Endothelial cell (in vitro differentiated cells): ENCODE measurements around the gene RHOF. TPM values are rescaled to one million over a fixed set of nuclear protein-coding genes. Genes with fewer than 3 reads are reported as not detected.

ENCODE experiments used
- DNase-seq: peaks from one replicate; pipeline ENCODE4 v3.0.0; 2021; ENCODE audit warnings: low spot score
- H3K27ac Mint-ChIP-seq: one replicate; pipeline ENCODE4 v1.8.0; 2021; ENCODE audit warnings: mixed read lengths, inconsistent platforms; ENCODE audit not compliant: unreplicated experiment
- H3K27me3 Mint-ChIP-seq: one replicate; pipeline ENCODE4 v1.8.0; 2021; ENCODE audit warnings: mild to moderate bottlenecking, moderate library complexity, mixed read lengths, inconsistent platforms; ENCODE audit not compliant: unreplicated experiment
- H3K36me3 Mint-ChIP-seq: one replicate; pipeline ENCODE4 v1.8.0; 2021; ENCODE audit warnings: mild to moderate bottlenecking, low read depth, mixed read lengths, inconsistent platforms; ENCODE audit not compliant: unreplicated experiment
- H3K4me1 Mint-ChIP-seq: one replicate; pipeline ENCODE4 v1.8.0; 2021; ENCODE audit warnings: mild to moderate bottlenecking, mixed read lengths, inconsistent platforms; ENCODE audit not compliant: unreplicated experiment
- H3K4me3 Mint-ChIP-seq: one replicate; pipeline ENCODE4 v1.8.0; 2021; ENCODE audit warnings: mild to moderate bottlenecking, mixed read lengths, inconsistent platforms; ENCODE audit not compliant: unreplicated experiment
- H3K9me3 Mint-ChIP-seq: one replicate; pipeline ENCODE4 v1.8.0; 2021; ENCODE audit warnings: mixed read lengths, inconsistent platforms; ENCODE audit not compliant: unreplicated experiment
- total RNA-seq: library from RNA; stranded (reverse); fragmentation: NEBNext Ultra II Directional; extraction: Animal tissue kit (Norgen Biotek cat#: 25700); gene quantifications from one replicate; pipeline ENCODE4 v1.2.1, GENCODE V29; 2021; ENCODE audit not compliant: unreplicated experiment
- TF ChIP-seq, protein P1 (sequence below): fragments of 200-600 bp; sonication (generic); IDR thresholded peaks from one replicate; pipeline ENCODE4 v1.5.0; 2021; ENCODE audit warnings: antibody characterized with exemption; ENCODE audit not compliant: unreplicated experiment

Gene RHOF
- total RNA-seq, 1 donor from 2014 or later = 25.7 TPM

DNA sequence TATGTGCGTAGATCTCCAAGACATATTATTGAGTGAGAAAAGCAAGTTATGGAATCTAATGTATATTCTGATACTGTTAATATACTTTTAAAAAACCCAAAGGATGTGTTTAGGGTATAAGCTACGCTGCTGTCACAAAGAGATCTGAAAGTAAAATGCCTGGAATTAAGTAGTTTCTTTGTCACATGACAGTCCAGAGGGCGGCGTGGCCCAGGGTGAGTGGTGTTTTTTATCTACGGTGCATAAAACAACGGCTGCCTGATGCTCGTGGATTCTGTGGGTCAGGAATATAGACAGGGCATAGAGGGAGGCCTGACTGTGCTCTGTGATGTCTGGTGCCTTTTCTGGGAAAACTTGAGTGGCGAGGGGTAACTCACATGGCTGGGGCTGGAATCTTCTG is 59.6 kb downstream of the RHOF start:
- H3K4me3 Mint-ChIP-seq = no peak overlapping the region
- no peaks in the 10 kb centered on the region for H3K27me3 Mint-ChIP-seq
- no peaks in the 10 kb centered on the region for H3K4me1 Mint-ChIP-seq
- H3K36me3 Mint-ChIP-seq = no peaks in the 10 kb centered on the region
- H3K27ac Mint-ChIP-seq = no peak overlapping the region
- TF ChIP-seq, protein P1, sequence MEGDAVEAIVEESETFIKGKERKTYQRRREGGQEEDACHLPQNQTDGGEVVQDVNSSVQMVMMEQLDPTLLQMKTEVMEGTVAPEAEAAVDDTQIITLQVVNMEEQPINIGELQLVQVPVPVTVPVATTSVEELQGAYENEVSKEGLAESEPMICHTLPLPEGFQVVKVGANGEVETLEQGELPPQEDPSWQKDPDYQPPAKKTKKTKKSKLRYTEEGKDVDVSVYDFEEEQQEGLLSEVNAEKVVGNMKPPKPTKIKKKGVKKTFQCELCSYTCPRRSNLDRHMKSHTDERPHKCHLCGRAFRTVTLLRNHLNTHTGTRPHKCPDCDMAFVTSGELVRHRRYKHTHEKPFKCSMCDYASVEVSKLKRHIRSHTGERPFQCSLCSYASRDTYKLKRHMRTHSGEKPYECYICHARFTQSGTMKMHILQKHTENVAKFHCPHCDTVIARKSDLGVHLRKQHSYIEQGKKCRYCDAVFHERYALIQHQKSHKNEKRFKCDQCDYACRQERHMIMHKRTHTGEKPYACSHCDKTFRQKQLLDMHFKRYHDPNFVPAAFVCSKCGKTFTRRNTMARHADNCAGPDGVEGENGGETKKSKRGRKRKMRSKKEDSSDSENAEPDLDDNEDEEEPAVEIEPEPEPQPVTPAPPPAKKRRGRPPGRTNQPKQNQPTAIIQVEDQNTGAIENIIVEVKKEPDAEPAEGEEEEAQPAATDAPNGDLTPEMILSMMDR = no peak
- DNase-seq = no peak
- H3K9me3 Mint-ChIP-seq = no peaks in the 10 kb centered on the region

DNA sequence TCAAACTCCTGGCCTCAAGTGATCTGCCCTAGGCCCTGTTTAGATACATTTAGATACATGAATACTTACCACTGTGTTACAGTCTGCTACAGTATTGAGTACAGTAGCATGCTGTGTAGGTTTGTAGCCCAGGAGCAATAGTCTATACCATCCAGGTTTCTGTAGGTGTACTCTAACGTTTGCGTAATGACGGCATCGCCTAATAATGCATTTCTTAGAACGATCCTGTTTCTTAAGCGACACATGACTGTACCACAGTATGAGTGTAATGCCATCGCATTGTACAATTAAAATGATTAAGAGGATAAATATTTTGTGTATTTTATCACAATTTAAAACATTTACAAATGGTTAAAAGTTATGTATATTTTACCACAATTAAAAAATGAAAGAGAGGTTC is 62.0 kb downstream of the RHOF start:
- DNase-seq = no peak
- H3K4me1 Mint-ChIP-seq = no peaks in the 10 kb centered on the region
- H3K36me3 Mint-ChIP-seq = no peaks in the 10 kb centered on the region
- H3K4me3 Mint-ChIP-seq = no peak overlapping the region
- no peaks in the 10 kb centered on the region for H3K27me3 Mint-ChIP-seq
- TF ChIP-seq, protein P1 = no peak
- H3K27ac Mint-ChIP-seq = no peak overlapping the region
- H3K9me3 Mint-ChIP-seq = no peaks in the 10 kb centered on the region

DNA sequence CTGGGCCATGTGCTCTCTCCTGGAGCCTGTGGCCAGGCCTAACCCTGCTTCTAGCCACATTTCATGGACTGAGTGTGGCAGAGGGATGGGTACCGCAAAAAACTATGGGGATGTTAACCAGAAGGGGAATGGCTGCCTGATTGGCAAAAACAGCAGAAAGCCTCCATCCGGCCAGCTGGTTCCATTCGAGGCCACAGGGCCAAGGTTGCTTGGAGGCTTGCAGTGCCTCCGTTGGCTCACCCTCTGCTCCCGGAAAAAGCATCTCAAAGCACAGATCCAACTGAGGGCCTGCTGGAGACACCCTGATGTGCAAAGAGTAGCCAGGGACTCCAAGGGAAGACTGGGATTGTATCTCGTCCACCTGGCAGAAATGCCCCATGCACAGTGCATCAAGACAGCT is 64.5 kb downstream of the RHOF start:
- Mint-ChIP-seq H3K36me3 (no peaks in the 10 kb centered on the region), H3K27me3 (no peaks in the 10 kb centered on the region), H3K27ac (no peak overlapping the region), H3K4me3 (no peak overlapping the region), H3K9me3 (no peaks in the 10 kb centered on the region), H3K4me1 (no peaks in the 10 kb centered on the region)
- no peak for DNase-seq
- TF ChIP-seq, protein P1 = no peak

Other genes with a start within 250 kb of the RHOF start
- 36.7 TPM for gene KDM2B, start 212.7 kb downstream of the RHOF start, total RNA-seq
- gene ORAI1, start 167.2 kb downstream of the RHOF start, total RNA-seq = 35.3 TPM
- gene MORN3, start 124.0 kb downstream of the RHOF start, total RNA-seq = 1.2 TPM
- gene TMEM120B, start 80.9 kb downstream of the RHOF start, total RNA-seq = 10.3 TPM
- 25.3 TPM for gene SETD1B, start 10.3 kb upstream of the RHOF start, total RNA-seq
- gene HPD, start 65.2 kb upstream of the RHOF start, total RNA-seq = not detected
- gene PSMD9, start 95.1 kb upstream of the RHOF start, total RNA-seq = 34.0 TPM
- gene CFAP251, start 124.9 kb upstream of the RHOF start, total RNA-seq = 0.80 TPM
- gene BCL7A, start 228.2 kb upstream of the RHOF start, total RNA-seq = 6.2 TPM